Neutrophil (primary cell): ENCODE results near the gene VPS36.

Source experiments
- H3K27ac ChIP-seq: fragments of 200-600 bp; sonication (generic); 2 replicates; pipeline ENCODE4 v1.5.1; 2016; ENCODE audit warnings: mild to moderate bottlenecking, moderate library complexity
- H3K27me3 ChIP-seq: fragments of 200-600 bp; sonication (generic); 2 replicates; pipeline ENCODE4 v1.6.0; 2016; ENCODE audit warnings: mild to moderate bottlenecking
- H3K36me3 ChIP-seq: fragments of 200-600 bp; sonication (generic); 2 replicates; pipeline ENCODE4 v1.5.1; 2017
- H3K4me1 ChIP-seq, 2 experiments: fragments of 200-600 bp in 1 of 2; sonication (generic) in 1 of 2; 1 replicate in 1 of 2; 2 replicates in 1 of 2; pipeline versions ENCODE4 v1.5.1 to v1.6.1; 2013 to 2016; ENCODE audit warnings: low read depth in 1 of 2, low read length in 1 of 2, mild to moderate bottlenecking in 1 of 2, moderate library complexity in 1 of 2; ENCODE audit not compliant: control insufficient read depth in 1 of 2, insufficient read depth in 1 of 2
- H3K4me3 ChIP-seq, 2 experiments: fragments of 200-600 bp in 1 of 2; sonication (generic) in 1 of 2; 1 replicate in 1 of 2; 2 replicates in 1 of 2; pipeline ENCODE4 v1.5.1; 2013 to 2016; ENCODE audit warnings: low read depth in 1 of 2, low read length in 1 of 2, mild to moderate bottlenecking in 1 of 2, moderate library complexity in 1 of 2
- H3K9me3 ChIP-seq: fragments of 200-600 bp; sonication (generic); 2 replicates; pipeline ENCODE4 v1.5.1; 2016
- TF ChIP-seq, protein P1 (sequence below): fragments of 200-600 bp; sonication (generic); IDR thresholded peaks from 2 replicates; pipeline ENCODE4 v1.5.1; 2016; ENCODE audit warnings: antibody characterized with exemption

The VPS36 gene

DNA sequence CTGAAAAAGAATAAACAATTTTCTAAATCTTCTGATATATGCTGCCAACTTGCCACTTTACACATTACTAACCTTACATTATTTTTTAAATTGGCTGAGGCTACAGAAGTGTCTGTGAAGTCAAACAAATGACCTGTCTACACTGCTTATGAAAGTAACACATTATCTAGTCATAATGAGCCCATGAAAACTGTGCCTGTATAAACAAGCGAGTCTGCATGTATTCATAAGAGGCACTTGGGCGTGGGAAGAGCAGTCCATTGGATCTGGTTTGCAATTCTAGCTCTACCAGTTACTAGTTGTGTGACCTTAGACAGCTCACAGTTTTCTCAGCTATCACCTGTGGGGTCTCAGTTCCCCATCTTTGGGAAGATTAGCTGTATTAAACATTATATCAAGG, 3.1 kb downstream of the VPS36 start:
- H3K9me3 ChIP-seq = no peaks in the 10 kb centered on the region
- no peaks in the 10 kb centered on the region for H3K27me3 ChIP-seq
- TF ChIP-seq, protein P1, sequence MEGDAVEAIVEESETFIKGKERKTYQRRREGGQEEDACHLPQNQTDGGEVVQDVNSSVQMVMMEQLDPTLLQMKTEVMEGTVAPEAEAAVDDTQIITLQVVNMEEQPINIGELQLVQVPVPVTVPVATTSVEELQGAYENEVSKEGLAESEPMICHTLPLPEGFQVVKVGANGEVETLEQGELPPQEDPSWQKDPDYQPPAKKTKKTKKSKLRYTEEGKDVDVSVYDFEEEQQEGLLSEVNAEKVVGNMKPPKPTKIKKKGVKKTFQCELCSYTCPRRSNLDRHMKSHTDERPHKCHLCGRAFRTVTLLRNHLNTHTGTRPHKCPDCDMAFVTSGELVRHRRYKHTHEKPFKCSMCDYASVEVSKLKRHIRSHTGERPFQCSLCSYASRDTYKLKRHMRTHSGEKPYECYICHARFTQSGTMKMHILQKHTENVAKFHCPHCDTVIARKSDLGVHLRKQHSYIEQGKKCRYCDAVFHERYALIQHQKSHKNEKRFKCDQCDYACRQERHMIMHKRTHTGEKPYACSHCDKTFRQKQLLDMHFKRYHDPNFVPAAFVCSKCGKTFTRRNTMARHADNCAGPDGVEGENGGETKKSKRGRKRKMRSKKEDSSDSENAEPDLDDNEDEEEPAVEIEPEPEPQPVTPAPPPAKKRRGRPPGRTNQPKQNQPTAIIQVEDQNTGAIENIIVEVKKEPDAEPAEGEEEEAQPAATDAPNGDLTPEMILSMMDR = no peak
- H3K27ac ChIP-seq = no peak overlapping the region
- H3K36me3 ChIP-seq = no peaks in the 10 kb centered on the region
- peaks cover 20 to 24% of the 10 kb centered on the region in 2 experiments for H3K4me1 ChIP-seq
- no peak overlapping the region for H3K4me3 ChIP-seq

DNA sequence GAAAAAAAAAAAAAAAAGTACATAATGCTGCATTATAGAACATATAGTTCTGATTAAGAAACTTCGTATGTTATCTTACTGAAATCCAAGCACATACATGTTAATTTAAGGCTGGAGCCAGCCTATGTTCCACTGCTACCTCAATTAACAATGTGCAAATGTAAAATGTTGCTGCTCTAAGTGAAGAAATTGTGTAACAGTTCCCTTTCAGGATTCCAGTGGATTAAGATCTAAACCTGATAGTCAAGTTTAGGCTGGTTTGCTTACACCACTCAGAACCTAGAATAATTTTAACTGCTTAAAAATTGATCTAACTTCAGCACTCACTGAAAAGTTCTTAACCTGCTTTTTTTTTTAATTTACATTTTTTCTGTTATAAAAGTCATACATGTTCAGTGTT, 4.2 kb downstream of the VPS36 start:
- TF ChIP-seq, protein P1 = no peak
- Histone ChIP-seq H3K4me1 (peaks cover 20 to 24% of the 10 kb centered on the region in 2 experiments), H3K27ac (no peak overlapping the region), H3K4me3 (no peak overlapping the region), H3K36me3 (peaks cover 4% of the 10 kb centered on the region), H3K9me3 (no peaks in the 10 kb centered on the region), H3K27me3 (no peaks in the 10 kb centered on the region)

DNA sequence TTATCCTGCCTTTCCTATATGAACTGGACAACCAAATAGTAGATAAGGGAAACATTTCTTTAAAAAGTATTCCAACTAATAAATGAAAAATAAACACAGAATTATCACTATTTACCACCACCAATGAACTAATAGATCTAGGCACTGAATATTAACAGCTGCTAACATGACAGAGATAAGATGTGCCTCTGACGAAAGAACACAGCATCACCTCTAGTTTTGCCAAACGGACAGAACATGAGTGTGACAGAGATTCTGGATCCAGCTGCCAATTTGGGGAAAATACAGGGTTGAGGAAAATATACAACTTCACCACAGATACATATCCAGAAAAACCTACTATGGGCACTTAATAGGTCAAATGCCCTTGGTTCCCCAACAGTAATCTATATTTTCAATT, 18.0 kb downstream of the VPS36 start:
- TF ChIP-seq, protein P1 = no peak
- Histone ChIP-seq H3K27me3 (no peaks in the 10 kb centered on the region), H3K4me1 (peaks cover 18 to 20% of the 10 kb centered on the region in 2 experiments), H3K27ac (peak overlapping the region; percentile 67), H3K9me3 (no peaks in the 10 kb centered on the region), H3K4me3 (no peak overlapping the region), H3K36me3 (peaks cover 17% of the 10 kb centered on the region)

DNA sequence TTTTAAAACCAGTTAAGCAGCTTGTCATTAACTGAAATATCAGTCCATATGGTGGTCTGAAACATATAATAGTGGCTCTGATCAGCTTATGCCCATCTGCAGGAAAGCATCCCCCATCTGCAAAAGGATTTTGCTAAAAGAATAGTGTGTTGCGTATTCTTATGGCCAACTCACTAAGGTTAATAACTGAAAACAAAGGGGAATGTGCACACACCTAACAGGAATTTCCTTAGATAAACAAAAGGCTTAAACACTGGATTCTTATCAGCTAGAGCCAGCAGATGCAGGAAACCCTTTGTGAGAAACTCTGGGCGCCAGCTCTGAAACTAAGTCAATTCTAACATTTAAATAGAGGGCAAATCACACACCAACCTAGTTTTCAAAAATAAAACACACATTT, 22.1 kb downstream of the VPS36 start:
- no peak overlapping the region for H3K27ac ChIP-seq

DNA sequence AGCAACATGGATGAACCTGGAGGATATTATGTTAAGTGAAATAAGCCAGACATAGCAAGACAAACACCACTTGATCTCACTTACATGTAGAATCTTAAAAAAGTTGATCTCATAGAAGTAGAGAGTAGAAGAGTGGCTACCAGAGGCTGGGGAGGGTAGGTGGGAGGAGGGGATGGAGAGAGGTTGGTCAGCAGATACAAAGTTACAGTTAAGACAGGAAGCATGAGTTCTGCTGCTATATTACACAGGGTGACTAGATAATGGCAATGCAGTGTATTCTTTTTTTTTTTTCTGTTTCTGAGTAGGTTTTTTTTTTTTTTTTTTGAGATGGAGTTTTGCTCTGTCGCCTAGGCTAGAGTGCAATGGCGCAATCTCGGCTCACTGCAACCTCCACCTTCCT, 29.2 kb downstream of the VPS36 start:
- H3K4me1 ChIP-seq = no peaks in the 10 kb centered on the region
- TF ChIP-seq, protein P1 = no peak
- H3K9me3 ChIP-seq = no peaks in the 10 kb centered on the region
- H3K4me3 ChIP-seq = no peak overlapping the region
- H3K27ac ChIP-seq = no peak overlapping the region
- peaks cover 71% of the 10 kb centered on the region for H3K36me3 ChIP-seq
- no peaks in the 10 kb centered on the region for H3K27me3 ChIP-seq

More for the DNA sequence above, 22.1 kb downstream of the VPS36 start:
- Histone ChIP-seq H3K9me3 (no peaks in the 10 kb centered on the region), H3K4me1 (peaks cover 5 to 7% of the 10 kb centered on the region in 2 experiments), H3K27me3 (no peaks in the 10 kb centered on the region), H3K4me3 (no peak overlapping the region), H3K36me3 (peaks cover 38% of the 10 kb centered on the region)
- TF ChIP-seq, protein P1 = no peak

DNA sequence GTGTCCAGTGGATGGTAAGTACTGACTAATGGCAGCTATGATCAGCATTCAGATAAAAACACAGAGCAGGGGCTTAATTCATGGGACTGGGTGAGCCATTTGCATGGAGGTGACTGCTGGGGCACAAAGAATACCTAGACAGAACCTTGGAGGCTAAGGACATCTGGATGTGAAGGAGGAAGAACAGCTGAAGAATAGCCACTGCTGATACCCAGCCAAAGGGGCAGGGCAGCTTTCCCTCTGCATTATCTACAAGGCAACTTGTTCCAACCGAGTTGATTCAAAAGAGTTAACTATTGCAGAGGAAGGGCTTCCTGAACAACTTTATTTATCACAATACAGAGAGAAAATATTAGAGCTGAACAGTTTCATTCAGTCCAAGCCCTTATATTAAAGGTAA, 31.4 kb downstream of the VPS36 start:
- H3K9me3 ChIP-seq = no peaks in the 10 kb centered on the region
- TF ChIP-seq, protein P1 = no peak
- no peaks in the 10 kb centered on the region for H3K4me1 ChIP-seq
- H3K36me3 ChIP-seq = peaks cover 74% of the 10 kb centered on the region
- no peak overlapping the region for H3K4me3 ChIP-seq
- H3K27ac ChIP-seq = no peak overlapping the region
- no peaks in the 10 kb centered on the region for H3K27me3 ChIP-seq
